GM21576 (cell line): ENCODE data around the gene POLE3.
"Not testable (repeated sequence)": the region's sequence is repeated elsewhere in the genome, so short reads cannot be mapped to it uniquely, and the experiment has no call there.

Experiments used
- ATAC-seq: cut with Tn5 transposase; IDR thresholded peaks from one replicate; pipeline ENCODE4 v1.9.1; 2021; ENCODE audit warnings: mild to moderate bottlenecking, moderate library complexity; ENCODE audit not compliant: unreplicated experiment

Gene POLE3

GRCh38 chr9:113379094-113379828 lies 31.2 kb downstream of the POLE3 start:
- not testable (repeated sequence) for ATAC-seq

GRCh38 chr9:113376634-113377567 lies 33.6 kb downstream of the POLE3 start, which contains the start of gene HDHD3:
Gene HDHD3, minus strand, starts transcription at chr9:113376986. Its CDS starts 2,632 bp downstream, at chr9:113374354.
- peak; percentile 71 for ATAC-seq

- no peak for ATAC-seq
Observed at GRCh38 chr9:113375057-113376023, 35.1 kb downstream of the POLE3 start.

GRCh38 chr9:113373676-113374392 lies 36.6 kb downstream of the POLE3 start:
- no peak for ATAC-seq

GRCh38 chr9:113373256-113373655 lies 37.2 kb downstream of the POLE3 start:
- no peak for ATAC-seq

- ATAC-seq = no peak
Observed at GRCh38 chr9:113372059-113372458, 38.4 kb downstream of the POLE3 start.

- no peak for ATAC-seq
Observed at GRCh38 chr9:113370806-113371325, 39.6 kb downstream of the POLE3 start.

GRCh38 chr9:113369855-113370140 lies 40.7 kb downstream of the POLE3 start:
- ATAC-seq = no peak

- no peak for ATAC-seq
Observed at GRCh38 chr9:113368982-113369854, 41.3 kb downstream of the POLE3 start.

- no peak for ATAC-seq
Observed at GRCh38 chr9:113368348-113368981, 42.0 kb downstream of the POLE3 start.

GRCh38 chr9:113365652-113366051 lies 44.8 kb downstream of the POLE3 start:
- ATAC-seq = not testable (repeated sequence)

GRCh38 chr9:113364951-113365350 lies 45.5 kb downstream of the POLE3 start:
- ATAC-seq = no peak

GRCh38 chr9:113363336-113363735 lies 47.1 kb downstream of the POLE3 start:
- ATAC-seq = no peak

GRCh38 chr9:113361304-113362018 lies 49.0 kb downstream of the POLE3 start:
- no peak for ATAC-seq

GRCh38 chr9:113360242-113360842 lies 50.1 kb downstream of the POLE3 start:
- no peak for ATAC-seq

- ATAC-seq = no peak
Observed at GRCh38 chr9:113359385-113359784, 51.1 kb downstream of the POLE3 start.
